ENCODE results near the gene CHCHD6. TPM values are rescaled to one million over a fixed set of nuclear protein-coding genes. Genes with fewer than 3 reads are reported as not detected.
A peak's percentile ranks its signal among the peaks of the same experiment; 100 is the strongest.

Gene CHCHD6
- total RNA-seq, 2 donors from 2014 or later, result 23.6 to 34.4 TPM

GRCh38 chr3:126891791-126892190 lies 187.8 kb downstream of the CHCHD6 start:
- no peak overlapping the region for H3K27ac ChIP-seq (ENCODE audit: low read depth, low read length)
- TF ChIP-seq CTCF (conservative IDR thresholded peaks at IDR 0.05), result no peak
- WGBS, 2 experiments (ENCODE audit: insufficient coverage in 1 of 2, insufficient read length in 1 of 2), result 95 to 98% methylated on average over 9 to 10 of the region's 10 CpGs
- H3K36me3 ChIP-seq (ENCODE audit: control insufficient read depth, insufficient read depth, low read length), result no peaks in the 10 kb centered on the region
- no peak for DNase-seq
- Mint-ChIP-seq H3K27ac (peak overlapping the region; percentile 41), H3K27me3 (ENCODE audit: insufficient read depth) (no peaks in the 10 kb centered on the region), H3K4me3 (no peak overlapping the region), H3K36me3 (ENCODE audit: low read depth) (no peaks in the 10 kb centered on the region), H3K9me3 (no peaks in the 10 kb centered on the region), H3K4me1 (peaks cover 32% of the 10 kb centered on the region)
- H3K9ac ChIP-seq (ENCODE audit: extremely low read depth, low read length, poor library complexity, severe bottlenecking), result no peak overlapping the region
- no peak overlapping the region for H3K4me3 ChIP-seq (ENCODE audit: low read length)
- no peaks in the 10 kb centered on the region for H3K27me3 ChIP-seq (ENCODE audit: control insufficient read depth, insufficient read depth, low read length, poor library complexity, severe bottlenecking)
- H3K9me3 ChIP-seq (ENCODE audit: control insufficient read depth, low read length), result no peaks in the 10 kb centered on the region
- peaks cover 21% of the 10 kb centered on the region for H3K4me1 ChIP-seq (ENCODE audit: control insufficient read depth, insufficient read depth, low read length)

- DNase-seq, result no peak
- Mint-ChIP-seq H3K27ac (no peak overlapping the region), H3K36me3 (ENCODE audit: low read depth) (no peaks in the 10 kb centered on the region), H3K9me3 (no peaks in the 10 kb centered on the region), H3K4me3 (no peak overlapping the region), H3K4me1 (peaks cover 17% of the 10 kb centered on the region), H3K27me3 (ENCODE audit: insufficient read depth) (no peaks in the 10 kb centered on the region)
- Histone ChIP-seq H3K27me3 (ENCODE audit: control insufficient read depth, insufficient read depth, low read length, poor library complexity, severe bottlenecking) (no peaks in the 10 kb centered on the region), H3K27ac (ENCODE audit: low read depth, low read length) (no peak overlapping the region), H3K4me3 (ENCODE audit: low read length) (no peak overlapping the region), H3K36me3 (ENCODE audit: control insufficient read depth, insufficient read depth, low read length) (no peaks in the 10 kb centered on the region), H3K4me1 (ENCODE audit: control insufficient read depth, insufficient read depth, low read length) (peaks cover 7% of the 10 kb centered on the region), H3K9ac (ENCODE audit: extremely low read depth, low read length, poor library complexity, severe bottlenecking) (no peak overlapping the region), H3K9me3 (ENCODE audit: control insufficient read depth, low read length) (no peaks in the 10 kb centered on the region)
- TF ChIP-seq CTCF (conservative IDR thresholded peaks at IDR 0.05), result no peak
- 91 to 100% methylated on average over 1 to 2 of the region's 2 CpGs for whole genome bisulfite sequencing, 2 experiments (ENCODE audit: insufficient coverage in 1 of 2, insufficient read length in 1 of 2)
Observed at GRCh38 chr3:126893651-126894050, 189.6 kb downstream of the CHCHD6 start.

GRCh38 chr3:126894475-126894874 lies 190.4 kb downstream of the CHCHD6 start:
- H3K4me1 Mint-ChIP-seq, result peaks cover 13% of the 10 kb centered on the region
- no peak overlapping the region for H3K4me3 Mint-ChIP-seq
- no peaks in the 10 kb centered on the region for H3K9me3 ChIP-seq (ENCODE audit: control insufficient read depth, low read length)
- H3K27me3 Mint-ChIP-seq (ENCODE audit: insufficient read depth), result no peaks in the 10 kb centered on the region
- no peaks in the 10 kb centered on the region for H3K27me3 ChIP-seq (ENCODE audit: control insufficient read depth, insufficient read depth, low read length, poor library complexity, severe bottlenecking)
- no peak overlapping the region for H3K4me3 ChIP-seq (ENCODE audit: low read length)
- H3K9ac ChIP-seq (ENCODE audit: extremely low read depth, low read length, poor library complexity, severe bottlenecking), result no peak overlapping the region
- H3K36me3 Mint-ChIP-seq (ENCODE audit: low read depth), result no peaks in the 10 kb centered on the region
- H3K4me1 ChIP-seq (ENCODE audit: control insufficient read depth, insufficient read depth, low read length), result no peaks in the 10 kb centered on the region
- H3K9me3 Mint-ChIP-seq, result no peaks in the 10 kb centered on the region
- 96 to 100% methylated on average over 1 to 4 of the region's 4 CpGs for whole genome bisulfite sequencing, 2 experiments (ENCODE audit: insufficient coverage in 1 of 2, insufficient read length in 1 of 2)
- no peak for DNase-seq
- TF ChIP-seq CTCF (conservative IDR thresholded peaks at IDR 0.05), result no peak
- no peaks in the 10 kb centered on the region for H3K36me3 ChIP-seq (ENCODE audit: control insufficient read depth, insufficient read depth, low read length)
- H3K27ac ChIP-seq (ENCODE audit: low read depth, low read length), result no peak overlapping the region
- H3K27ac Mint-ChIP-seq, result no peak overlapping the region
